ENCODE measurements around the gene TIMELESS.
"Not testable (repeated sequence)": the region's sequence is repeated elsewhere in the genome, so short reads cannot be mapped to it uniquely, and the experiment has no call there.

Gene TIMELESS

GRCh38 chr12:56408799-56409417, 40.3 kb downstream of the TIMELESS start:
- DNase-seq (no peak), ATAC-seq (no peak)

DNA sequence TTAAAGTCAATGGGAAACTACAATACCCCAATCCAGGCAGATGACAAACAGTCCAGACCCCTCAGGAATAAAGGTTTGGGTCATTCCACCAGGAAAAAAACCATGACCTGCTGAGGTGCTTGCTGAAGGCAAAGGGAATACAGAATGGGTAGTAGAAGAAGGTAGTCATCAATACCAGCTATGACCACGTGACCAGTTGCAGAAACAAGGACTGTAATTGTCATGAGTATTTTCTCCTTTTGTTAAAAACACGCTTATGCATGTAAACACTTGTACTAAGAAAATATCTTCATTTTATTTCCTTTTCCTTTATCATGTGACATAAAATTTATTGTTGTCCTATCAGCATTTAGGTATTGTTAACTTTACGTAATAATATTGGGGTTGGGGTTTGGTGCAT, 45.0 kb downstream of the TIMELESS start:
- DNase-seq, ATAC-seq: not testable (repeated sequence)

DNA sequence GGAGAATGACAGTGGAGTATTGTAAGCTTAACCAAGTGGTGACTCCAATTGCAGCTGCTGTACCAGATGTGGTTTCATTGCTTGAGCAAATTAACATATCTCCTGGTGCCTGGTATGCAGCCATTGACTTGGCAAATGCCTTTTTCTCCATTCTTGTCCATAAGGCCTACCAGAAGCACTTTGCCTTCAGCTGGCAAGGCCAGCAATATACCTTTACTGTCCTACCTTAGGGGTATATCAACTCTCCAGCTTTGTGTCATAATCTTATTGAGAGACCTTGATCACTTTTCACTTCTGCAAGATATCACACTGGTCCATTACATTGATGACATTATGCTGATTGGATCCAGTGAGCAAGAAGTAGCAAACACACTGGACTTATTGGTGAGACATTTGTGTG, 47.6 kb downstream of the TIMELESS start:
- not testable (repeated sequence) for ATAC-seq

DNA sequence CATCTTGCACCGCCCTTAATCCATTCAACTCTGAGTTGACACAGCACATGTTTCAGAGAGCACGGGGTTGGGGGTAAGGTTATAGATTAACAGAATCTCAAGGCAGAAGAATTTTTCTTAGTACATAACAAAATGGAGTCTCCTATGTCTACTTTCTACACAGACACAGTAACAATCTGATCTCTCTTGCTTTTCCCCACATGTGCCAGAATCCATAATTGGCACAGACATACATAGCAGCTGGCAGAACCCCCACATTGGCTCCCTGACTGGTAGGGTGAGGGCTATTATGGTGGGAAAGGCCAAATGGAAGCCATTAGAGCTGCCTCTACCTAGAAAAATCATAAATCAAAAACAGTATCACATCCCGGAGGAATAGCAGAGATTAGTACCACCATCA, 48.1 kb downstream of the TIMELESS start:
- ATAC-seq: not testable (repeated sequence)

More for the DNA sequence above, 47.6 kb downstream of the TIMELESS start:
- not testable (repeated sequence) for DNase-seq

GRCh38 chr12:56399466-56399865, 49.8 kb downstream of the TIMELESS start:
- DNase-seq, ATAC-seq: not testable (repeated sequence)

More for the DNA sequence above, 48.1 kb downstream of the TIMELESS start:
- DNase-seq: not testable (repeated sequence)

DNA sequence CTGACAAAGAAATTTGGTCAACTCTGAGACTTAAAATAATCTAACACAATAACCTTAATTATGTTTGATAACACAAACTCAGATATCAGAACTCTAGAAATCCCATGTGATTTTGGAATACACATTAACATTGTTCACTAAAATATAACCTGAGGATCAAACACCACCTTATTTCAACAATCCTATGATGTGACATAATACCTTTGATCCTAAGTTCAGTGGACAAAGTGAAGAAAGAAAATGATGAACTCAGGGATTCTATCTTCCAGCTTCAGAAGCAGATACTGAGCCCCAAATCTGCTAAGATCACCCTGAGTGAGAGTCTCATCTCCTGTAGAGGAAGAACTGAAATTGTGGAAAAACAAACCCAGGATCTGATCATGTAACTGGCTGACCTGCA, 50.9 kb downstream of the TIMELESS start:
- ATAC-seq (no peak), DNase-seq (no peak)

DNA sequence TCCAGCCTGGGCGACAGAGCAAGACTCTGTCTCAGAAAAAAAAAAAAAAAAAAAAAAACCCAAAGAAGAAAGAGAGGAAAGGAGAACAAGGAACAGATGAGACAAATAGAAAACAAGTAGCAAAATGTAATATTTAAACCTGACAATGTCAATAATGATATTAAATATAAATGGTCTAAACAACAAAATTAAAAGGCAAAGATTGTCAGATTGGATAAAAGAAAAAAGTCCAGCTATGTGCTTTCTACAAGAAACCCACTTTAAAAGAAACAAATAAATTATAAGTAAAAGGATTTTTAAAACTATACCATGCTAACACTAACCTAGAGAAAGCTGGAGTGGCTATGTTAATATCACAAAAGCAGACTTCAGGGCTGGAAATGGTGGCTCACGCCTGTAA, 56.9 kb downstream of the TIMELESS start:
- DNase-seq (no peak), ATAC-seq (no peak)

DNA sequence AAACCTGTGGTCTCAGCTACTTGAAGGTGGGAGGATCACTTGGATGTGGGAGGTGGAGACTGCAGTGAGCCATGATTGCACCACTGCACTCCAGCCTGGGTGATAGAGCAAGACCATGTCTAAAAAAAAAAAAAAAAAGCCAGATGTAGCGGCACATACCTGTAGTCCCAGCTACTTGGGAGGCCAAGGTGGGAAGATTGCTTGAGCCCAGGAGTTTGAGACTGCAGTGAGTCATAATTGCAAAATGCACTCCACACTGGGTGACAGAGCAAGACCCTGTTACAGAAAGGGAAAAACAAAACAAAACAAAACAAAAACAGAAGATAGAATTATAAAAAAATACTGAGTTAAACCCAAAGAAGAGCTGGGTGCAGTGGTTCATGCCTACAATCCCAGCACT, 57.5 kb downstream of the TIMELESS start:
- DNase-seq (no peak), ATAC-seq (no peak)

- ATAC-seq: no peak
- DNase-seq: no peak
Observed at GRCh38 chr12:56389412-56389811, 59.8 kb downstream of the TIMELESS start.

DNA sequence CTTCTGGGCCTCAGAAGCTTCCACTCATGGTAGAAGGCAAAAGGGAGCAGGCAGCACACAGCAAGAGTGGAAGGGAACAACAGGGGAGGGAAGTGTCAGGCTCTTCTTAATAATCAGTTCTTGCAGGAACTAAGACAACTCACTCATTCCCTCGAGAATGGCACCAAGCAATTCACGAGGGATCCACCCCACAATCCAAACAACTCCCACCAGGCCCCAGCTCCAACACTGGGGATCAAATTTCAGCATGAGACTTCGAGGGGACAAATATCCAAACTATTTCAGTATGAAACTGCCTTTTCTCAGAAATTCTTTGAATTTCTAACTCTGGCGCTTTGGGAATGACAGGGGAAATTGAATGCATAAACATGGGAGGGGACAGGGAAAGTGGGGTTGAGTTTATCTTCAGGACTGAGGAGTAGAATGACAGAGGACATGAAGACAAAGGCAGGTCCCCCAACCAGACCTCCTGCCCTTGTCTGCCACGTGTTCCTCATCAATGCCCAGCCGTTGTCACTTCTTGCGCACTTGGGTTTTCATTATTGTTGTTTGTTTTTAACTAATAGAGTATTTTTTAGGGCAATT, 62.0 kb downstream of the TIMELESS start:
- ATAC-seq (no peak), DNase-seq (no peak)

DNA sequence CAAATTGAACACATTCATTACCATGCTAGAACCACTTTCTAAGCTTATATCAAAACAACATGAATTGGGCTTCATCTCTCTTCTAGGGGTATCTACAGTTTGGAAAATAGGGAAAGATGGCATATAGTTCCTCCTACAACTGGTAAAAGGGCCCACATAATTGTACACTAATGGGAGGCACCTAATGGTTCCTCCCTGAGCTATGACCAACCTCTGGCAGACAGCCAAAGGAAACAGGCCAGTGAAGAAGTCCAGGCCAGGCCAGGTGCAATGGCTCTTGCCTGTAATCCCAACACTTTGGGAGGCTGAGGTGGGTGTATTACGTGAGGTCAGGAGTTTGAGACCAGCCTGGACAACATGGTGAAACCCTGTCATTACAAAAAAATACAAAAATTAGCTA, 63.4 kb downstream of the TIMELESS start:
- ATAC-seq (no peak), DNase-seq (no peak)

GRCh38 chr12:56382611-56383010, 66.6 kb downstream of the TIMELESS start:
- DNase-seq (no peak), ATAC-seq (no peak)

DNA sequence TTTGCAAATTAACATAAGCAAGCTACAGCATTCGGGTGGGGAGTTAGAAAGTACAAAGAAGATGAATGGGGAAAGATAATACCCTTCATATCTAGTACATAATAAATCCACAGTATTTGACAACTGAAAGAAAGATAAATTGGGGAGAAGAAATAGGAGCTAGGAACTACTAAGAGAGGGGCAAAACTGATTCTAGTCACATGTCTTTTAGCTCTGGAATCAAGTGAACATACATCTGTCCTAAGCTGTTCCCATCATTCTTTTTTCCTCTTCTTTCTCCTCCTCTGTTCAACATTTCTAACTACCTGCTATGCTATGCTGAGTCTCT, 71.3 kb downstream of the TIMELESS start:
- no peak for ATAC-seq
- no peak for DNase-seq

GRCh38 chr12:56377310-56377988, 71.8 kb downstream of the TIMELESS start:
- ATAC-seq: peak; percentile 59

GRCh38 chr12:56375598-56376434, 73.4 kb downstream of the TIMELESS start:
- DNase-seq: no peak
- no peak for ATAC-seq

More at GRCh38 chr12:56377310-56377988, 71.8 kb downstream of the TIMELESS start:
- DNase-seq: no peak

DNA sequence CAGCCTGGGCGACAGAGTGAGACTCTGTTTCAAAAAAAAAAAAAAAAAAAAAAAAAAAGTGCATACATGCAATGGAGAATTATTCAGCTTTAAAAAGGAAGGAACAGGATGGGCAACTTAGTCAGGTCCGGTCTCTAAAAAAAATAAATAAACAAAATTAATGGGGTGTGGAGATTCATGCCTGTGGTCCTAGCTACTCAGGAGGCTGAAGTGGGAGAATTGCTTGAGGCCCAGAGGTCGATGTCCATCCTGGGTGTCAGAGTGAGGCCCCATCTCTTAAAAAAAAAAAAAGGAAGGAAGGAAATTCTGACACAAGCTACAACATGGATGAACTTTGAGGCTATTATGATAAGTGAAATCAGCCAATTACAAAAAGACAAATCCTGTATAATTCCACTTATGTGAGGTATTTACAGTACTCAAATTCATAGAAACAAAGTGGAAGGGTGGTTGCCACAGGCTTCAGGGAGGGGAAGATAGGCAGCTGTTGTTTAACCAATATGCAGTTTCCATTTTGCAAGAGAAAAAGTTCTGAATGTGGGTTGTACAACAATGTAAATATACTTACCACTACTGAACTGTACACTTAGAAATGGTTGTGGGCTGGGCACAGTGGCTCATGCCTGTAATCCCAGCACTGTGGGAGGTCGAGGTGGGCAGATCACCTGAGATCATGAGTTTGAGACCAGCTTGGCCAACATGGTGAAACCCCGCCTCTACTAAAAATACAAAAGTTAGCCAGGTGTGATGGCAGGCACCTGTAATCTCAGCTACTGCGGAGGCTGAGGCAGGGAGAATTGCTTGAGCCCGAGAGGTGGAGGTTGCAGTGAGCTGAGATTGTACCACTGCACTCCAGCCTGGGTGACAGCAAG, 74.3 kb downstream of the TIMELESS start:
- ATAC-seq: no peak
- DNase-seq: no peak

- ATAC-seq: no peak
- no peak for DNase-seq
Observed at GRCh38 chr12:56373515-56373914, 75.7 kb downstream of the TIMELESS start.

DNA sequence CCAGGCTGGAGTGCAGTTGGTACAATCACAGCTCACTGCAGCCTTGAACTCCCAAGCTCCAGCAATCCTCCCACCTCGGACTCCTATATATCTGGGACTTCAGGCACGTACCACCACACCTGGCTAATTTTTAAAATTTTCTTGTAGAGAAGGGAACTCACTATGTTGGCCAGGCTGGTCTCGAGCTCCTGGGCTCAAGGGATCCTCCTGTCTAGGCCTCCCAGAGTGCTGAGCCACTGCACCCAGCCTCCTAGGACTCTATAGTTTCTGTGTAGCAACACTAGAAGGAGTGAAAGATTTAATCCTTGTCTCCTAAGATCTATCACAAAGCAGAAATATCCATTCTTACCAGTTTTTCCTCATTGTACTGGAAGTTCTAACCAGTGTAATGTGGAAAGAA, 82.3 kb downstream of the TIMELESS start:
- DNase-seq (no peak), ATAC-seq (no peak)

All from stimulated activated naive CD8-positive, alpha-beta T cell treated with anti-CD3 and anti-CD28 coated beads, Interleukin-15, Interleukin-2, amounts not matched to agents 100 U/mL and 50 U/mL, for 24 hours (primary cell).